Osteoblast (primary cell): ENCODE measurements around the gene SETDB1. TPM values are rescaled to one million over a fixed set of nuclear protein-coding genes. Genes with fewer than 3 reads are reported as not detected.
"Not testable (repeated sequence)": the region's sequence is repeated elsewhere in the genome, so short reads cannot be mapped to it uniquely, and the experiment has no call there.

Experiments used
- DNase-seq: peaks from one replicate; pipeline ENCODE4 v3.0.0; 2011; ENCODE audit warnings: low spot score, mixed read lengths; ENCODE audit not compliant: insufficient read length; ENCODE audit errors: missing footprints
- H2AFZ ChIP-seq: 2 replicates; pipeline ENCODE4 v1.6.0; 2011; ENCODE audit warnings: mild to moderate bottlenecking, low read length
- H3K27ac ChIP-seq: 2 replicates; pipeline ENCODE4 v1.5.1; 2011; ENCODE audit warnings: mild to moderate bottlenecking, low read depth, low read length, moderate library complexity
- H3K27me3 ChIP-seq: 2 replicates; pipeline ENCODE4 v1.6.0; 2012; ENCODE audit warnings: mild to moderate bottlenecking, control low read depth, inconsistent platforms, low read length, moderate library complexity; ENCODE audit not compliant: insufficient read depth
- H3K36me3 ChIP-seq: 2 replicates; pipeline ENCODE4 v1.5.1; 2011; ENCODE audit warnings: mild to moderate bottlenecking, low read length, control low read depth, moderate library complexity; ENCODE audit not compliant: insufficient read depth
- H3K4me1 ChIP-seq: 2 replicates; pipeline ENCODE4 v1.5.1; 2011; ENCODE audit warnings: mild to moderate bottlenecking, low read length, control low read depth, moderate library complexity; ENCODE audit not compliant: insufficient read depth
- H3K4me2 ChIP-seq: 2 replicates; pipeline ENCODE4 v1.6.0; 2011; ENCODE audit warnings: mild to moderate bottlenecking, low read length; ENCODE audit not compliant: insufficient read depth
- H3K4me3 ChIP-seq: fragments of 200-600 bp; sonication (generic); 3 replicates; pipeline ENCODE4 v1.5.1; 2012; ENCODE audit warnings: mild to moderate bottlenecking, low read length, inconsistent platforms; ENCODE audit not compliant: insufficient read depth
- H3K79me2 ChIP-seq: 2 replicates; pipeline ENCODE4 v1.6.0; 2012; ENCODE audit warnings: mild to moderate bottlenecking, low read length, control low read depth, inconsistent platforms; ENCODE audit not compliant: insufficient read depth
- H3K9me3 ChIP-seq: 2 replicates; pipeline ENCODE4 v1.5.1; 2011; ENCODE audit warnings: low read depth, low read length, control low read depth
- H4K20me1 ChIP-seq: 2 replicates; pipeline ENCODE4 v1.6.0; 2012; ENCODE audit warnings: mild to moderate bottlenecking, low read length, control low read depth; ENCODE audit not compliant: insufficient read depth
- CTCF ChIP-seq: IDR thresholded peaks from 2 replicates; pipeline ENCODE4 v1.5.1; 2011; ENCODE audit warnings: mild to moderate bottlenecking, low read depth, low read length, moderate library complexity; ENCODE audit errors: extremely low read depth
- total RNA-seq: library from RNA; depleted of rRNA; stranded (reverse); fragments of >200 nt; gene quantifications from 2 replicates; pipeline ENCODE4 v1.2.3, GENCODE V29; 2012

The SETDB1 gene
- total RNA-seq: 38.0 and 42.3 TPM in 2 replicates

DNA sequence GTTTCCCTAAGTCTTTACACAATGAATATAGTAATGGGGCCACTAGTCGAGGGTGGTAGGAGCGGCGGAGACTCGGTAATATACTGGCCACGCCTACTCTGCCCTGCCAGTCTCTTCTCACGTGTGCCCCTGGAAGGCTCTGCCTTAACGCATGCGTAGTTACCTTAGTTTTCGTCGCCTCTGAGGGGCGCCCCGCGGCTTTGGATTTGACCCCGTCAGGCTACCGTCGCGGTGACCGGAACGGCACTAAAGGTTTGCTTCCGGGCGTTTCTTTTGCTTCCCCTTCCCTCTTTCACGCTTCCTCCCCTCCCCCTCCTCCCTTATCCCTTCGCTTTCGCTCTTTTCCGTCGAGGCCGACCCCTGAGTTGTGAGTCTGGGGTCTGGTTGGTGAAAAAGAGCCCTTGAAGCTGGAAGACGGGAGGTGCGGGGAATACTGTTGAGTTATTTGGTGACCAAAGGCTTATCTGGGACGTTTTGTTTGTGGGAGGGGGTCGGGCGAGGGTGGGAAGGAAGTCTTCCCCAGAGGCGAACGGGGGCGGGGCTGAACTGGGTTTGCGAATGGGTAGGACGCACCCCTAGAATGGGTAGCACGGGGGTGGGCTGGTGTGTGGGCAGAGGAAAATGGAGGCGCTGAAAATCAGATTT is at the start of gene SETDB1:
Gene SETDB1 (plus strand): TSS at position 267 of the 645 bp plus-strand sequence. CDS start 1,352 bp downstream, outside the sequence.
- H3K4me2 ChIP-seq: peak within 1 kb of the TSS; percentile 74
- no peaks in the 10 kb centered on the region for H4K20me1 ChIP-seq
- peak within 1 kb of the TSS; percentile 87 for H3K27ac ChIP-seq
- H3K36me3 ChIP-seq: peaks cover 34% of the 10 kb centered on the region
- no peak for TF ChIP-seq CTCF
- H3K4me3 ChIP-seq: peak within 1 kb of the TSS; percentile 90
- no peaks in the 10 kb centered on the region for H3K27me3 ChIP-seq
- DNase-seq: peak; percentile 93
- H3K79me2 ChIP-seq: peaks cover 20% of the 10 kb centered on the region
- H2AFZ ChIP-seq: peak within 1 kb of the TSS; percentile 97
- H3K4me1 ChIP-seq: peaks cover 12% of the 10 kb centered on the region
- H3K9me3 ChIP-seq: no peaks in the 10 kb centered on the region

- H3K79me2 ChIP-seq: peaks cover 25% of the 10 kb centered on the region
- H3K9me3 ChIP-seq, H4K20me1 ChIP-seq, H3K4me3 ChIP-seq, DNase-seq, H3K4me2 ChIP-seq, H3K27me3 ChIP-seq, H2AFZ ChIP-seq, H3K36me3 ChIP-seq: not testable (repeated sequence)
- peak overlapping the region; percentile 99 for H3K27ac ChIP-seq
- peaks cover 46% of the 10 kb centered on the region for H3K4me1 ChIP-seq
Measured at GRCh38 chr1:150878931-150879330, 47.2 kb upstream of the SETDB1 start.

DNA sequence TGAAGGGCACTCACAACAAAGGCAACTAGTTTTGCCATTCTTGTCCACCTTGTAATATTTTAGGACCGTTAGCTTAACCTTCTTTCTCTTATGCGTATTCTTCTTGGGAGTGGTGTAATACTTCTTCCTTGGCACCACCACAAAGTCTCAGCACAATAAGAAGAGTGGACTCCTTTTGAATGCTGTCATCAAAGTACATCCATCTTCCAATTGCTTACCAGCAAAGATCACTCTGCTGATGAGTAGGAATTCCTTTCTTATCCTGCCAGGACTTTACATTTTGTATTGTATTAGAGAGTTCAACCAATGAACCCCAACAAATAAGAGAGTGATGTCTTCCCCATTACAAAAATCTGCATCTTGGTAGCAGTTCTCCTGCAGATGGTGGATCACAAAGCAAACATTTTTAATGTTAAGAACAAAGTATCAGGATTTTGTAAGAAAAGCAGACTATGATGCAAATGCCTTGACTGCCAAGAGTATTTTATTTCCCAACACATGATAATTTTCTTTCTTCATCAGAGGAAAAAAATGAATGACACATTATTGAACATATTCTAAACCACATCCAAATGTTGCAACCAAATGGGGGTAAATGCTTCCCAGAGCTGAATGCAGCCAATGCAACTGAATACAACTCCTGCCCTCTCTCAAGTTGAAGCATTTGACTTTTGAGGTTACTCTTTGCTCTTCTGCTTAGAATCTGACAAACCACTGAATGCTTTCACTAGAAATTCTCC is 44.7 kb upstream of the SETDB1 start:
- no peak for TF ChIP-seq CTCF
- peak; percentile 87 for DNase-seq
- Histone ChIP-seq H3K36me3 (no peaks in the 10 kb centered on the region), H3K4me2 (peak overlapping the region; percentile 83), H3K4me3 (peak overlapping the region; percentile 56), H3K4me1 (peaks cover 36% of the 10 kb centered on the region), H2AFZ (peak overlapping the region; percentile 72), H3K9me3 (no peaks in the 10 kb centered on the region), H3K79me2 (no peaks in the 10 kb centered on the region), H4K20me1 (no peaks in the 10 kb centered on the region), H3K27me3 (no peaks in the 10 kb centered on the region), H3K27ac (peak overlapping the region; percentile 99)

DNA sequence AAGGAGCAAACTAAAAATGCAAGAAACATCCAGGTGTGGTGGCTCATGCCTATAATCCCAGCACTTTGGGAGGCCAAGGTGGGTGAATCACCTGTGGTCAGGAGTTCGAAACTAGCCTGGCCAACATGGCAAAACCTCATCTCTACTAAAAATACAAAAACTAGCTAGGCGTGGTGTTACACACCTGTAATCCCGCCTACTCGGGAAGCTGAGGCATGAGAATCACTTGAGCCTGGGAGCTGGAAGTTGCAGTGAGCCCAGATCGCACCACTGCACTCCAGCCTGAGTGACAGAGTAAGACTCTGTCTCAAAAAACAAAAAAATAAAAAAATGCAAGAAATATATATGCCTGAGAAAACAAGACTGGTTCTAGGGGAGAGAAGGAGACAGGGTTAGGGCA is 43.0 kb upstream of the SETDB1 start:
- Histone ChIP-seq H2AFZ (peak overlapping the region; percentile 49), H3K4me1 (peaks cover 41% of the 10 kb centered on the region)
- H3K4me2 ChIP-seq, H3K4me3 ChIP-seq, H4K20me1 ChIP-seq, H3K27me3 ChIP-seq, H3K79me2 ChIP-seq, H3K36me3 ChIP-seq, DNase-seq, H3K9me3 ChIP-seq, H3K27ac ChIP-seq: not testable (repeated sequence)

DNA sequence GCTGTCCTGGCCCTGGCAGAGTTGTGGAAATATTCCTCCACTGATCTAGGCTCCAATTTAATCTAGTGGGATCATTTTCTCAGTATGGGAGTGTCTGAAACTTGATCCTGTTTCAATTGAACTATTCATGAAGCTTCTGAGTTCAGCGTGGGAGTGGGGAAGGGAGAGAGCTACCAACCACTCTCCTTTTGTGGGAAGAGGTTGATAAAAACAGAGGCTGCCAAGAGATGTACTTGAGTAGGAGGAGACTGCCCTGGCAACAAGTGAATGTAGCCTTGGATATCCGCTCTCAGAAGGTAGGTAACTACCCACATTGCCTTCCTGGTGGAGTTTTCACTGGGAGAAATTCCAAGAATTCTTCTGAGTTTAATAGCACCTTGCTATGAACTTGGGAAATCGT is 39.1 kb upstream of the SETDB1 start, which contains the start of gene CTXND2:
Gene CTXND2 (plus strand): TSS at position 119 of the 400 bp plus-strand sequence. CDS start 25,179 bp downstream, outside the sequence.
- Histone ChIP-seq H3K9me3 (no peaks in the 10 kb centered on the region), H2AFZ (peak within 1 kb of the TSS; percentile 3), H3K4me3 (no peak within 1 kb of the TSS), H3K27me3 (no peaks in the 10 kb centered on the region), H3K4me2 (peak within 1 kb of the TSS; percentile 49), H3K36me3 (no peaks in the 10 kb centered on the region), H4K20me1 (no peaks in the 10 kb centered on the region), H3K4me1 (peaks cover 11% of the 10 kb centered on the region), H3K79me2 (no peaks in the 10 kb centered on the region), H3K27ac (no peak within 1 kb of the TSS)
- TF ChIP-seq CTCF: no peak
- DNase-seq: peak; percentile 56
